ENCODE measurements around the gene COPS8. TPM values are rescaled to one million over a fixed set of nuclear protein-coding genes. Genes with fewer than 3 reads are reported as not detected.

Gene COPS8
- total and polyA plus RNA-seq, 2 of the 4 experiments (the other 2 are of a cell fraction): 47.0 to 64.9 TPM

GRCh38 chr2:237097911-237098702, 12.4 kb downstream of the COPS8 start (continued):
- TF ChIP-seq FOS (IDR thresholded peaks at IDR 0.05; ENCODE audit: low read depth, low read length) (peak; percentile 90), SMC3 (IDR thresholded peaks at IDR 0.05; ENCODE audit: low read depth, low read length) (no peak)

GRCh38 chr2:237099804-237100203, 14.1 kb downstream of the COPS8 start:
- BruUV-seq (replicated peaks): no TSS peak
- no peak overlapping the region for H3K9ac ChIP-seq (ENCODE audit: low read depth, low read length)
- H4K8ac ChIP-seq (ENCODE audit: low read depth in 2 of 2, low read length in 2 of 2): no peak overlapping the region
- H3K14ac ChIP-seq (replicated peaks; ENCODE audit: low read depth, low read length): no peak overlapping the region
- no peak overlapping the region for H2BK20ac ChIP-seq (ENCODE audit: low read depth, low read length)
- H2BK120ac ChIP-seq (ENCODE audit: low read depth, low read length): no peak overlapping the region
- no peak overlapping the region for H3K27ac ChIP-seq (ENCODE audit: insufficient read depth, low read length)
- H2BK15ac ChIP-seq (ENCODE audit: low read depth, low read length): no peak overlapping the region
- H3K9me1 ChIP-seq (ENCODE audit: insufficient read depth, low read length): peaks cover 3% of the 10 kb centered on the region; the same call in 1 of the 2 replicates
- no peak for DNase-seq
- H3K18ac ChIP-seq (ENCODE audit: low read depth, low read length): no peak overlapping the region
- H4K5ac ChIP-seq (ENCODE audit: low read depth, low read length): no peak overlapping the region
- H3K36me3 ChIP-seq (ENCODE audit: control insufficient read depth, insufficient read depth, low read length): peaks cover 15% of the 10 kb centered on the region
- H3K4me2 ChIP-seq (ENCODE audit: low read depth, low read length): no peak overlapping the region
- no peak overlapping the region for H2AK5ac ChIP-seq (ENCODE audit: low read depth, low read length)
- H3K4me3 ChIP-seq (ENCODE audit: insufficient read depth, low read depth, low read length): no peak overlapping the region
- no peak overlapping the region for H2BK5ac ChIP-seq (ENCODE audit: low read depth, low read length, poor library complexity, severe bottlenecking)
- dilution Hi-C loops (cut with HindIII; ENCODE audit: low sequenced_read_pairs, unreplicated experiment): no loop called here
- no peaks in the 10 kb centered on the region for H4K20me1 ChIP-seq (ENCODE audit: insufficient read depth, low read length)
- intact Hi-C loops (cut with micrococcal nuclease): loop anchor here (10.0 kb wide), 2 partner anchors 215 to 645 kb away; no protein-coding TSS in a partner anchor
- no peak for ATAC-seq (ENCODE audit: low read depth)
- no peaks in the 10 kb centered on the region for H3K27me3 ChIP-seq (ENCODE audit: control insufficient read depth, insufficient read depth, low read length)
- no peak overlapping the region for H3K56ac ChIP-seq (ENCODE audit: extremely low read depth, insufficient read depth, low read length)
- ChIA-PET CTCF (no interaction called here), POLR2A (ENCODE audit: unreplicated experiment) (no interaction called here)
- peaks cover 10% of the 10 kb centered on the region for H3K4me1 ChIP-seq (ENCODE audit: control insufficient read depth, insufficient read depth, low read length)
- H3K4ac ChIP-seq (ENCODE audit: low read depth, low read length): no peak overlapping the region
- no peaks in the 10 kb centered on the region for H3K9me3 ChIP-seq (ENCODE audit: control insufficient read depth, insufficient read depth, low read length)
- H3K79me1 ChIP-seq (ENCODE audit: low read depth in 1 of 2, low read length in 2 of 2): peaks cover 8 to 18% of the 10 kb centered on the region in 2 experiments
- no peak overlapping the region for H2AK9ac ChIP-seq (replicated peaks; ENCODE audit: low read depth, low read length, poor library complexity)
- no peak overlapping the region for H4K91ac ChIP-seq (ENCODE audit: insufficient read depth, low read depth, low read length)
- no CpG with 5 or more reads among the region's 3 CpGs for WGBS, 2 experiments (ENCODE audit: extremely low coverage in 2 of 2, insufficient read length in 1 of 2)
- H3K23ac ChIP-seq (ENCODE audit: low read depth, low read length): no peak overlapping the region
- TF ChIP-seq FOS (IDR thresholded peaks at IDR 0.05; ENCODE audit: low read depth, low read length) (no peak), NFE2L2 (IDR thresholded peaks at IDR 0.05; ENCODE audit: low read depth, low read length) (no peak), RCOR1 (IDR thresholded peaks at IDR 0.05; ENCODE audit: insufficient replicate concordance, low read length) (no peak), ELK1 (IDR thresholded peaks at IDR 0.05; ENCODE audit: borderline replicate concordance, low read depth, low read length) (no peak), MAZ (IDR thresholded peaks at IDR 0.05; ENCODE audit: borderline replicate concordance, low read depth, low read length) (no peak)
- in situ Hi-C loops (cut with MboI; ENCODE audit: low sequenced_read_pairs): loop anchor here (25.0 kb wide), 2 partner anchors 637 to 1463 kb away; no protein-coding TSS in a partner anchor
- H2AFZ ChIP-seq (replicated peaks; ENCODE audit: low read length, poor library complexity): no peak overlapping the region
